Liver (tissue), 3 donors: ENCODE data around the gene ZNF689.

ENCODE experiments used
- HNF4G ChIP-seq: IDR thresholded peaks from 2 replicates; pipeline ENCODE4 v1.6.1; 2016; ENCODE audit warnings: antibody characterized with exemption
- SP1 ChIP-seq: IDR thresholded peaks from 2 replicates; pipeline ENCODE4 v1.6.1; 2018; ENCODE audit warnings: antibody characterized with exemption, mild to moderate bottlenecking
- ZBTB33 ChIP-seq: IDR thresholded peaks from 2 replicates; pipeline ENCODE4 v1.6.1; 2016; ENCODE audit warnings: antibody characterized with exemption
- TF ChIP-seq, protein P1 (sequence below): fragments of 150-350 bp; IDR thresholded peaks from 2 replicates; pipeline ENCODE4 v1.5.1; 2017; ENCODE audit warnings: improper control_type of control experiment, low read depth, low read length; ENCODE audit not compliant: missing input control
- donor health status: healthy.
- donor health status: healthy.

GRCh38 chr16:30641378-30641982, 31.3 kb upstream of the ZNF689 start:
- TF ChIP-seq, protein P1, sequence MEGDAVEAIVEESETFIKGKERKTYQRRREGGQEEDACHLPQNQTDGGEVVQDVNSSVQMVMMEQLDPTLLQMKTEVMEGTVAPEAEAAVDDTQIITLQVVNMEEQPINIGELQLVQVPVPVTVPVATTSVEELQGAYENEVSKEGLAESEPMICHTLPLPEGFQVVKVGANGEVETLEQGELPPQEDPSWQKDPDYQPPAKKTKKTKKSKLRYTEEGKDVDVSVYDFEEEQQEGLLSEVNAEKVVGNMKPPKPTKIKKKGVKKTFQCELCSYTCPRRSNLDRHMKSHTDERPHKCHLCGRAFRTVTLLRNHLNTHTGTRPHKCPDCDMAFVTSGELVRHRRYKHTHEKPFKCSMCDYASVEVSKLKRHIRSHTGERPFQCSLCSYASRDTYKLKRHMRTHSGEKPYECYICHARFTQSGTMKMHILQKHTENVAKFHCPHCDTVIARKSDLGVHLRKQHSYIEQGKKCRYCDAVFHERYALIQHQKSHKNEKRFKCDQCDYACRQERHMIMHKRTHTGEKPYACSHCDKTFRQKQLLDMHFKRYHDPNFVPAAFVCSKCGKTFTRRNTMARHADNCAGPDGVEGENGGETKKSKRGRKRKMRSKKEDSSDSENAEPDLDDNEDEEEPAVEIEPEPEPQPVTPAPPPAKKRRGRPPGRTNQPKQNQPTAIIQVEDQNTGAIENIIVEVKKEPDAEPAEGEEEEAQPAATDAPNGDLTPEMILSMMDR, result no peak
- TF ChIP-seq HNF4G, result no peak
- no peak for TF ChIP-seq ZBTB33
- TF ChIP-seq SP1, result no peak
